SU-DHL-6 (cell line): ENCODE results near the gene AHI1.

ENCODE experiments used
- H2AFZ ChIP-seq: fragments of 200-600 bp; sonication (generic); 2 replicates; pipeline ENCODE4 v1.6.1; 2014; ENCODE audit warnings: low read depth, mild to moderate bottlenecking, moderate library complexity, mixed read lengths, antibody characterized with exemption, low read length; ENCODE audit not compliant: severe bottlenecking
- H3F3A ChIP-seq: fragments of 200-600 bp; shearing (Covaris generic); 2 replicates; pipeline ENCODE4 v1.6.0; 2016; ENCODE audit warnings: antibody characterized with exemption, mild to moderate bottlenecking; ENCODE audit not compliant: insufficient read depth
- H3K27ac ChIP-seq: fragments of 200-600 bp; sonication (generic); 2 replicates; pipeline ENCODE4 v1.5.1; 2016; ENCODE audit warnings: low read depth, mild to moderate bottlenecking, low read length, moderate library complexity, mixed read lengths
- H3K27me3 ChIP-seq: fragments of 200-600 bp; sonication (generic), shearing (Covaris generic); 2 replicates; pipeline ENCODE4 v1.6.0; 2014; ENCODE audit warnings: mild to moderate bottlenecking, low read length
- H3K36me3 ChIP-seq: fragments of 200-600 bp; sonication (generic); 2 replicates; pipeline ENCODE4 v1.6.1; 2014; ENCODE audit warnings: mild to moderate bottlenecking, low read length, mixed read lengths
- H3K4me2 ChIP-seq: fragments of 300-600, 200-600 bp; shearing (Covaris generic), sonication (generic); 2 replicates; pipeline ENCODE4 v1.6.0; 2014; ENCODE audit warnings: low read length, low read depth, mild to moderate bottlenecking; ENCODE audit not compliant: poor library complexity, severe bottlenecking
- H3K4me3 ChIP-seq: fragments of 200-600 bp; sonication (generic); 2 replicates; pipeline ENCODE4 v1.5.1; 2014; ENCODE audit warnings: antibody characterized with exemption, low read length, mild to moderate bottlenecking, mixed read lengths; ENCODE audit not compliant: insufficient read depth, poor library complexity, severe bottlenecking
- H3K79me2 ChIP-seq: fragments of 200-600 bp; sonication (generic); 2 replicates; pipeline ENCODE4 v1.6.1; 2014; ENCODE audit warnings: mild to moderate bottlenecking, low read length, moderate library complexity; ENCODE audit not compliant: insufficient read depth
- H3K9ac ChIP-seq: fragments of 200-600 bp; sonication (generic); 2 replicates; pipeline ENCODE4 v1.7.0; 2014; ENCODE audit warnings: mild to moderate bottlenecking, low read length
- H3K9me2 ChIP-seq: fragments of 200-600 bp; sonication (generic); replicated peaks from 2 replicates; pipeline ENCODE4 v1.6.1; 2014; ENCODE audit warnings: low read length; ENCODE audit not compliant: insufficient read depth
- H3K9me3 ChIP-seq: fragments of 200-600 bp; sonication (generic); 2 replicates; pipeline ENCODE4 v1.6.1; 2014; ENCODE audit warnings: low read length, mixed read lengths; ENCODE audit not compliant: insufficient read depth
- H4K20me1 ChIP-seq: fragments of 200-600 bp; sonication (generic); 2 replicates; pipeline ENCODE4 v1.6.1; 2014; ENCODE audit warnings: low read depth, mild to moderate bottlenecking, antibody characterized with exemption, low read length, moderate library complexity, mixed read lengths
- EZH2phosphoT487 ChIP-seq: fragments of 200-600 bp; sonication (generic), shearing (Covaris generic); conservative IDR thresholded peaks from 2 replicates; pipeline ENCODE4 v1.6.1; 2018; ENCODE audit warnings: mild to moderate bottlenecking, antibody characterized with exemption, low read length, moderate library complexity, mixed read lengths
- TF ChIP-seq, protein P1 (sequence below): fragments of 200-600 bp; sonication (generic); IDR thresholded peaks from one replicate; pipeline ENCODE4 v1.5.1; 2017; ENCODE audit warnings: antibody characterized with exemption, mild to moderate bottlenecking, low read length, moderate library complexity; ENCODE audit not compliant: insufficient read depth, poor library complexity, severe bottlenecking

Gene AHI1

DNA sequence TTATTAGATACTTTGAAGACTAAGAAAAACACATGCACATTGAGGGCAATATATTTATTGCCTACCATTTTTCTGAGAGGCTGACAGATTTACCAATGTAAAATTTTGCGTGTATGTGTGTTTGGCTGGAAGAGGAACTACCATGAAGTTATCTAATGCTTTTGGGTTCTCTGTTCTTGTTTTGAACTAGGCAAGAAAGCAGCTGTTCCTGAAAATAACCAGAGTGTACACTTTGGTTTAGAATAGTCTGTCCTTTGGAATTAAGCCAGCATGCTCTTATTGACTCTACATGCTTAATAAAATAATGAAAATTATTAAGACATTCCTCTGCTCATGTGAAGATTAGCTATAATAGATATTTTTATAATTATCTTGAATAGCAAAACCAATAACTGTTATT is 187.2 kb downstream of the AHI1 start:
- no peaks in the 10 kb centered on the region for H3K36me3 ChIP-seq
- H2AFZ ChIP-seq = no peak overlapping the region
- no peaks in the 10 kb centered on the region for H3K9me3 ChIP-seq
- H3K9me2 ChIP-seq = no peaks in the 10 kb centered on the region
- no peaks in the 10 kb centered on the region for H3K79me2 ChIP-seq
- H3F3A ChIP-seq = no peaks in the 10 kb centered on the region
- H3K4me2 ChIP-seq = no peak overlapping the region
- H3K4me3 ChIP-seq = no peak overlapping the region
- no peaks in the 10 kb centered on the region for H3K27me3 ChIP-seq
- TF ChIP-seq, protein P1, sequence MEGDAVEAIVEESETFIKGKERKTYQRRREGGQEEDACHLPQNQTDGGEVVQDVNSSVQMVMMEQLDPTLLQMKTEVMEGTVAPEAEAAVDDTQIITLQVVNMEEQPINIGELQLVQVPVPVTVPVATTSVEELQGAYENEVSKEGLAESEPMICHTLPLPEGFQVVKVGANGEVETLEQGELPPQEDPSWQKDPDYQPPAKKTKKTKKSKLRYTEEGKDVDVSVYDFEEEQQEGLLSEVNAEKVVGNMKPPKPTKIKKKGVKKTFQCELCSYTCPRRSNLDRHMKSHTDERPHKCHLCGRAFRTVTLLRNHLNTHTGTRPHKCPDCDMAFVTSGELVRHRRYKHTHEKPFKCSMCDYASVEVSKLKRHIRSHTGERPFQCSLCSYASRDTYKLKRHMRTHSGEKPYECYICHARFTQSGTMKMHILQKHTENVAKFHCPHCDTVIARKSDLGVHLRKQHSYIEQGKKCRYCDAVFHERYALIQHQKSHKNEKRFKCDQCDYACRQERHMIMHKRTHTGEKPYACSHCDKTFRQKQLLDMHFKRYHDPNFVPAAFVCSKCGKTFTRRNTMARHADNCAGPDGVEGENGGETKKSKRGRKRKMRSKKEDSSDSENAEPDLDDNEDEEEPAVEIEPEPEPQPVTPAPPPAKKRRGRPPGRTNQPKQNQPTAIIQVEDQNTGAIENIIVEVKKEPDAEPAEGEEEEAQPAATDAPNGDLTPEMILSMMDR = no peak
- no peak for TF ChIP-seq EZH2phosphoT487
- H3K9ac ChIP-seq = no peak overlapping the region
- no peak overlapping the region for H3K27ac ChIP-seq
- H4K20me1 ChIP-seq = no peaks in the 10 kb centered on the region

DNA sequence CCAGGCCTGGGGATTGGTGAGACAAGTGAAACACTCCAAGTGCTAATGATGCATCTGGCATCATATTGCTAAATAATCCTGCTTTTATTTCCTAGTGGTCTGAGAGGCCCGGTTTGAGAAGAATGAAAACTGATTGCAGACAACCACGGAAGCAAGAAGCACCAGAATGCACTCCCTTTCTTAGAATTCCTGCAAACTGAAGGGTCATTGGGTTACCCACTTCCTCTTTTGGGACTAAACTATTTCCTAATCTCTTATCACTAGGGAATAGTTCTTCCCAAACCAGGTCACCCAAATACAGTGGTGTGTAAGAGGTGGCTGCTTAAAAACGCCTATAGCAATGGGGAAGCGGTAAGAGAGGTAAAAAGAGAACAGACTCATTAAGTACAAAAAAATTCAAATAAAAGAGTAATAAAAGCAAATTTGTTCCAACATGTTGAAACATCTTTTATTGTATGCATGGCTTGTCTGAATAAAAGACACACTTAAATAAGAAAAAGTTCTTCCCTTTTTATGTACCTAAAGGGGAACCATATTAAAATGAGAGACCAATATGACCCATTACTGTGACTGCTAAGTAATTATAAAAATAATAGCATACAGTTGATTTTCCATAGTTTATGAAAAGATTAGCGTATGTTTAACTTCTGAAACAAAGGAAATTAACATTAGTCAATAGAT is 190.7 kb downstream of the AHI1 start:
- H4K20me1 ChIP-seq = no peaks in the 10 kb centered on the region
- H3K36me3 ChIP-seq = no peaks in the 10 kb centered on the region
- no peaks in the 10 kb centered on the region for H3K9me3 ChIP-seq
- H3K79me2 ChIP-seq = no peaks in the 10 kb centered on the region
- H3K27me3 ChIP-seq = no peaks in the 10 kb centered on the region
- no peak overlapping the region for H2AFZ ChIP-seq
- no peak overlapping the region for H3K9ac ChIP-seq
- no peaks in the 10 kb centered on the region for H3F3A ChIP-seq
- TF ChIP-seq, protein P1 = no peak
- TF ChIP-seq EZH2phosphoT487 = no peak
- no peak overlapping the region for H3K4me3 ChIP-seq
- no peak overlapping the region for H3K27ac ChIP-seq
- no peaks in the 10 kb centered on the region for H3K9me2 ChIP-seq
- H3K4me2 ChIP-seq = no peak overlapping the region

DNA sequence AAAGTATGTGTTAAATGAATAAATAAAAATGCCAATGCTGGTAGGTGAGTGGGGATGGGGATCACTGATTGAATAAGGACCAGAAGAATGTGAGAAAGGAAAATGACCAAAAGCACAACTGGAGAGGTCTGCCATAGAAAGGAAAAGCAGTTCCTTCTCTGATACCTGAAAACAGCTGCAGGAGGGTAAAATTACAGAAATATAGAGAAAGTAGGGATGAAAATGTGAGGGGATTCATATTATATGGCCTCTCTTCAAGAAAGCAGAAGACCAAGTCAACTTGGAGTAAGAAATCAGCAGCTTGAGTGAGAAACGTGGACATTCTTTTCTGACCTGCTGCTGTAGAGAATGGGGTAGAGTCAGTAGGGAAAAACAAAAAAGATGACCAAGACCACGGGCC is 191.4 kb downstream of the AHI1 start:
- TF ChIP-seq, protein P1 = no peak
- no peak for TF ChIP-seq EZH2phosphoT487
- no peak overlapping the region for H2AFZ ChIP-seq
- no peaks in the 10 kb centered on the region for H3K9me3 ChIP-seq
- H3K36me3 ChIP-seq = no peaks in the 10 kb centered on the region
- no peaks in the 10 kb centered on the region for H4K20me1 ChIP-seq
- H3K4me2 ChIP-seq = no peak overlapping the region
- no peak overlapping the region for H3K9ac ChIP-seq
- H3K27ac ChIP-seq = no peak overlapping the region
- no peaks in the 10 kb centered on the region for H3K27me3 ChIP-seq
- H3K9me2 ChIP-seq = no peaks in the 10 kb centered on the region
- no peaks in the 10 kb centered on the region for H3K79me2 ChIP-seq
- no peaks in the 10 kb centered on the region for H3F3A ChIP-seq
- H3K4me3 ChIP-seq = no peak overlapping the region

DNA sequence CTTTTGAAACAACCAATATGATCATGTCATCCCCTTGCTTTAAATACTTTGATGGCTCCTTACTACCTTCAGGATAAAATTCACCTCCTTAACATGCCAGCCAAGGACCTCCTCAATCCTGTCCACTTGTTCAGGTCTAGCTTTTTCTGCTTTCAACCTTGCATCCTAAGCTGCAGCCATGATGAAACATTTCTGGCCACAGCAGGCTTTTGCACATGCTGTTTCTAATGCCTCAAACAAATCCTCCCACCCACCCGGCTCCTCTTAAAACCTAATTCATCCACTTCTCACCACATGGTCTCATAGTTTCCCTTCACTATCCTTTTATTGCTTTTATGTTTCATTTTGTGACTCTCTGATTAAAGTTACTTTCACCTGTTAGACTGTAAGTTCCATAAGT is 191.9 kb downstream of the AHI1 start:
- Histone ChIP-seq H3K4me3 (no peak overlapping the region), H2AFZ (no peak overlapping the region), H3K9me3 (no peaks in the 10 kb centered on the region), H3K9me2 (no peaks in the 10 kb centered on the region), H3F3A (no peaks in the 10 kb centered on the region), H3K27ac (no peak overlapping the region), H3K79me2 (no peaks in the 10 kb centered on the region), H3K27me3 (no peaks in the 10 kb centered on the region), H3K9ac (no peak overlapping the region), H4K20me1 (no peaks in the 10 kb centered on the region), H3K36me3 (no peaks in the 10 kb centered on the region), H3K4me2 (no peak overlapping the region)
- no peak for TF ChIP-seq EZH2phosphoT487
- TF ChIP-seq, protein P1 = no peak
